Measurements from ENCODE around the gene PDLIM5.
A peak's percentile ranks its signal among the peaks of the same experiment; 100 is the strongest.
"Not testable (repeated sequence)": the region's sequence is repeated elsewhere in the genome, so short reads cannot be mapped to it uniquely, and the experiment has no call there.

The PDLIM5 gene, protein sequence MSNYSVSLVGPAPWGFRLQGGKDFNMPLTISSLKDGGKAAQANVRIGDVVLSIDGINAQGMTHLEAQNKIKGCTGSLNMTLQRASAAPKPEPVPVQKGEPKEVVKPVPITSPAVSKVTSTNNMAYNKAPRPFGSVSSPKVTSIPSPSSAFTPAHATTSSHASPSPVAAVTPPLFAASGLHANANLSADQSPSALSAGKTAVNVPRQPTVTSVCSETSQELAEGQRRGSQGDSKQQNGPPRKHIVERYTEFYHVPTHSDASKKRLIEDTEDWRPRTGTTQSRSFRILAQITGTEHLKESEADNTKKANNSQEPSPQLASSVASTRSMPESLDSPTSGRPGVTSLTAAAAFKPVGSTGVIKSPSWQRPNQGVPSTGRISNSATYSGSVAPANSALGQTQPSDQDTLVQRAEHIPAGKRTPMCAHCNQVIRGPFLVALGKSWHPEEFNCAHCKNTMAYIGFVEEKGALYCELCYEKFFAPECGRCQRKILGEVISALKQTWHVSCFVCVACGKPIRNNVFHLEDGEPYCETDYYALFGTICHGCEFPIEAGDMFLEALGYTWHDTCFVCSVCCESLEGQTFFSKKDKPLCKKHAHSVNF

DNA sequence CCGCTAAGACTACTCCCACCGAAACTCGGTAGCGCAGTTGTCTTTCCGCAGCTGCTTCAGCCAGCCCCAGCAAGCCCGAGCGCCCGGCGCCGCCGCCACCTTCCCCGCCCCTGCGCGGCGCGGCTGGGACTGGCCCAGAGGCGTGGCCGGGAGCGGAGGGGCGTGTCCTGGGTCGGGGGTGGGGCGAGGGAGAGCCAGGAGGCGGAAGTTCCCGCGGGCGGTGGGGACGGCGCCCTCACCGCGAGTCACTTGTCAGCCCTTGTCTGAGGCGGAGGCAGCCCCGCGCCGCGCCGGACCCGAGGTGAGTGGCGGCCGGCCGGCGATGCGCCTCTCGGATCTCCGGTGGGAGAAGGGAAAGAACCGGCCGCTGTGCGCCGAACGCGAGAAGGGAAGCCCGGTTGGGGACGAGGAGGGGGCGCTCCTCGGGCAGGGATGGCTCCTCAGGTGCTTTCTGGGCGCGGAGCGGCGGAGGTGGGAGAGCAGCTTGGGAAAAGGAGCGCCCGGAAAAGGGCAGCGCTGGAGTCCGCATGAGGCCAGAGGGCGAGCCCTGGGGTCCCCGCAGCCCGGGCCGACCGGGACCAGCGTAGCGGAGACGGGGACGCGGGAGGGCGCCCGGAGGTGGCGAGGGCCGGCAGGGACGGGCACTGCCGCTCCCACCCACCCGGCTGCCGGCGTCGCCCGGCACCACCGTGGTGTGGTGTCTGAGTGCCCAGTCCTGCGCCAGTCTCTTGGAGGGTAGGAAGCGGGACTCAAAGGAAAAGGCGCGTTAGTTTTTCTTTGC is at the start of gene PDLIM5:
PDLIM5 (plus strand) TSS at position 248 of the 781 bp plus-strand sequence. CDS start 3,347 bp downstream, outside the sequence.
- peak within 1 kb of the TSS; percentile 85 for H3K27ac Mint-ChIP-seq
- peak; percentile 95 for ATAC-seq

DNA sequence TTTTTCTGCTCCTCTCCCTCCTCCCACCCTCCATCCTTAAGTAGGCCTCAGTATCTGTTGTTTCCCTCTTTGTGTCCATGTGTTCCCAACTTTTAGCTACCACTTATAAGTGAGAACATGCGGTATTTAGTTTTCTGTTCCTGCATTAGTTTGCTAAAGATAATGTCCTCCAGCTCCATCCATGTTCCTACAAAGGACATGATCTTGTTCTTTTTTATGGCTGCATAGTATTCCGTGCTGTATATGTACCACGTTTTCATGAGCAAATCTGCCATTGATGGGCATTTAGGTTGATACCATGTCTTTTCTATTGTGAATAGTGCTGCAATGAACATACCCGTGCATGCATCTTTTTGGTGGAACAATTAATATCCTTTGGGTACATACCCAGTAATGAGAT is 49.3 kb upstream of the PDLIM5 start:
- ATAC-seq; H3K36me3 Mint-ChIP-seq; H3K9me3 Mint-ChIP-seq; DNase-seq (ENCODE audit: low spot score in 2 of 2); H3K27ac Mint-ChIP-seq; H3K4me1 Mint-ChIP-seq; H3K4me3 Mint-ChIP-seq: not testable (repeated sequence)

More for the DNA sequence above, at the start of gene PDLIM5:
- Mint-ChIP-seq H3K36me3 (peaks cover 7% of the 10 kb centered on the region), H3K4me3 (peak within 1 kb of the TSS; percentile 81), H3K9me3 (no peaks in the 10 kb centered on the region), H3K4me1 (peaks cover 25% of the 10 kb centered on the region)
- DNase-seq (ENCODE audit: low spot score in 2 of 2) = peak; percentile 88 to 90

DNA sequence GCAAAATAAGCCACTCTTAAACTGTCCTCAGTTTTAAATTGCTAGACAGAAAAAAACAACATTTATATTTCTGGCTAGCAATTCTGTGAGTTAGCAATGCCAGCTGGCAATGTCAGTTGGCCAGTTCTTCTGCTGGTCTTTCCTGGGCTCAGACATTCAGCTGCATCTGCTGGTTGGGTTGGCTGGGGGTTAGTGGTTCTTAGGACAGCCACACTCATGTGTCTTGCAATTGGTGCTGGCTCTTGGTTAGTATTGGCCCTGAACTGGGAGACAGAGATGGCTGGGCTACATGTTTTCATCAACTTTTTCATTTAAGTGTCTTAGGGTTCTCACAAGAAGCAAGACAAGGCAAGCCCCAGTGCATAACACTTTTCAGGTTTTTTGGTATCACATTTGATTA is 48.0 kb upstream of the PDLIM5 start:
- Mint-ChIP-seq H3K27ac (no peak overlapping the region), H3K36me3 (no peaks in the 10 kb centered on the region), H3K9me3 (no peaks in the 10 kb centered on the region), H3K4me1 (no peaks in the 10 kb centered on the region), H3K4me3 (no peak overlapping the region)
- DNase-seq (ENCODE audit: low spot score in 2 of 2) = no peak
- no peak for ATAC-seq

DNA sequence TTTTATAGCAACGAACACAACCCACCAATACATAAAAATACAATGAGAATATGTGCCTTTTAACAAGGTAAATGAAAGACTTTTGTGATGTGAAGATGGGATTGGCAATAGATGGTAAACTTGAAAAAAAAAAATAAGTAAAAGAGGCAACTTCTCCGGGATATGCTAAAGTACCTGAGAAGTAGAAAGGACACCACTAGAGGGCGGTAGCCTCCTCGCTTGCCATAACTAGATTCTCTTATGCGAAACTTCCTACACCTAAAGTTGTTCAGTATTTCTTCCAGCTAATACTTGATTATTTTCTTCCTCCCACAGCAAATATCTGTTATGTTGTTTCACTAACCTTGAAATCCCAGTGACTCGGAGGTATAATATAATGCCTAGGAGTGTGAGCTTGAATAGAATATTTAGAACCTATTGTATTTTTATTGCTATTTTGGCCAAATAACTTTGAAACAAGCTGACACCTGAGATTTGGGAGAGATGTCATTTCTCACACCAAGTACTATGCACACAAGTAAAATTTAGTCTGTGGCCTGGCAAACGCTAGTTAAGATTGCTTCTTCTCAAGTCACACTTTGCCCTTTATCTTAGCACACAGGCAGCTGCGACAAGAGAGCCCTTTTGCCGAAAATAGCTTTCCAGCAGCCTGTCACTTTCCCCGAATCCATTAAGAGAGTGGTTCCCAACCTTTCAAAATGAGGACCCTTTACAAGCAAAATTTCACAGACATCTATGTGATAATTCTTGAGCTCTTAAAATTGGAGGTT is 44.9 kb upstream of the PDLIM5 start:
- H3K27ac Mint-ChIP-seq = no peak overlapping the region
- ATAC-seq = peak; percentile 61
- no peaks in the 10 kb centered on the region for H3K36me3 Mint-ChIP-seq
- H3K9me3 Mint-ChIP-seq = no peaks in the 10 kb centered on the region
- H3K4me1 Mint-ChIP-seq = no peaks in the 10 kb centered on the region
- peak; percentile 20 to 56 for DNase-seq (ENCODE audit: low spot score in 2 of 2)
- no peak overlapping the region for H3K4me3 Mint-ChIP-seq

DNA sequence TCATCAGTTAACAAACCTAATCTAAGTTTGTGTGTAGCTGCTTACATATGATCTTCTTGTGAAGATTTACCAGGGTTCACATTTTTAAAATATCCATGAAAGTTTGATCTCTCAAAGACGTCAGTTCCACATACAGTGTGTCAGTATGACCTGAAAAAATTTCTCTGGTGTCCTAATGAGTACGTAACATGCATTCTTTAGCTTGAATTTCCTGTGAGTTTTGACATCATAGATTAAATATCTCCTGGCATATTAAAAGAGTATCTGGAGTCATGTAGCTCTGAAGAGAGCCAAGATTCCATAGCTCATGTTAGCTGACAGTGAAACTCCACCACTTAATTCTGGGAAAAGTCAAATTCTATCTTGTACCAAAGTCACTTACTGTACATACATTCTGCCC is 43.9 kb upstream of the PDLIM5 start:
- H3K36me3 Mint-ChIP-seq = no peaks in the 10 kb centered on the region
- no peaks in the 10 kb centered on the region for H3K4me1 Mint-ChIP-seq
- DNase-seq (ENCODE audit: low spot score in 2 of 2) (no peak), ATAC-seq (no peak)
- no peak overlapping the region for H3K4me3 Mint-ChIP-seq
- no peak overlapping the region for H3K27ac Mint-ChIP-seq
- no peaks in the 10 kb centered on the region for H3K9me3 Mint-ChIP-seq

DNA sequence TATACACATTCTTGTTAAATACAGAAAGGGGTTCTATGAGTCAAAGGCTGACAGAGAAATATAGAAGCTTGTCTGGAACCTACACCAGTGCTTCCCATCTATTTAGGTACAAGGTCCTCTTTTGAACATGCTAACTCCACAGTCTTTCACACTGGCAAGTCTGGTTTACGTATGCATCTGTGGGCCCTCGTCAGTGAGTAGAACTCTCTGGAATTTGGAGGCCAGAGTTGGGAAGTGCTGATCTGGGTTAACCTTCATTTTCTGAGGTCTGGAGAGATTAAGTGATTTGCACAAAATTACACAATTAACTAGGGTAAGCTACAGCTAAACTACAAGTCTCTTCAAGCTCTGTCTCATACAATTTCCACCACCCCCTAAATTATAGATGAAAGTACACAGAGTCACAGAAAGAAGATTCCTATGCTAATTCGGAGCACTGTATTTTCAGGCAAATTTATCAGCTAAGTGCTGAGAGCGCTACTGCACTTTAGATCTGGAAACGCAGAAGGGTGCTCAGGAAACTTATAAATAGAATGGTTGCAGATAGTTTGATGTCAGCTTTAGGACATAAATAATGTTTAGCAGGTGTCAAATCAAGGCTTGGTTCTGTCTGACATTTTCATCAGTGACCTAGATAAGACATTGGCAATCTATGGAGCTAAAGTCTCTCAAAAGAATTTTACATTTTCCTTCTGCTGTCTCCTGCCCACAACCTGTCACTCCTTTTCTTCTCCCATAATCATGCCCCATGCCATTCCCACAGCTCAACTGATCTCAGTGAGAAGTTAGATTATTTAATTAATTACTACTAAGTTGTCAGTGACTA is 43.0 kb upstream of the PDLIM5 start:
- Mint-ChIP-seq H3K9me3 (no peaks in the 10 kb centered on the region), H3K36me3 (no peaks in the 10 kb centered on the region), H3K4me3 (no peak overlapping the region), H3K4me1 (no peaks in the 10 kb centered on the region), H3K27ac (no peak overlapping the region)
- no peak for DNase-seq (ENCODE audit: low spot score in 2 of 2)
- ATAC-seq = no peak

DNA sequence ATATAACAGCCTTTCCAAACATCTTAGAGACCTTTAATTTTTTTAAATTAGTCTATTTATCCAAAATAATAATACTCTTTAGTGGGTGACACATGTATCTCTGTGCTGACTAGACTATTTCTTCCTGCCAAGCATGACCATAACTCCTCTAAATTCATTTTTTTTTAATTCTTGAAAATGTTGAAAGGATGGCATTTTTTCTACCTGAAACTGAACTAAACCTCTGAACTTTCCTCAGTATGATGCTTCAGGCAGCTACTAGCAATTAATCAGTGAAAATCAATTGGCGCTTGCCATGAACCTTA is 42.4 kb upstream of the PDLIM5 start:
- Mint-ChIP-seq H3K4me3 (no peak overlapping the region), H3K36me3 (no peaks in the 10 kb centered on the region), H3K9me3 (no peaks in the 10 kb centered on the region), H3K27ac (no peak overlapping the region), H3K4me1 (no peaks in the 10 kb centered on the region)
- DNase-seq (ENCODE audit: low spot score in 2 of 2) = no peak
- no peak for ATAC-seq

DNA sequence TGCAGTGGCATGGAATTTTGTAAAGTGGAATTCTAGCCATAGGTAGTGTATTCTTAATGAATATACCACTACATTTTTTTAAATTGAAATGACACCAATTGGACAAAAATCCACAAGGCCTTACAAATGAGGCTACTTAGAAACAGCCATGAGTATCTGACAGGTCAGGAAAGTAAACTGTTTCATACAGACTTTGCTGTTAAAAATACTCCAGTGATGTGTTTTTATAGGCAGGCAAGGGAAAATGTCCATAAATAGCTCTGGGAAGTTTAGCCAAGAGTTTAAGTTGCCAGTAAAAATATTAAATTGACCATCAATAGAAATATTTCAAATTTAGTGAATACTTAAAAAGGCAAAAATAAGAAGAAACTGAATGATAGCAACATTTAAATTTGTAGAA is 41.8 kb upstream of the PDLIM5 start:
- no peak overlapping the region for H3K4me3 Mint-ChIP-seq
- H3K9me3 Mint-ChIP-seq = no peaks in the 10 kb centered on the region
- H3K4me1 Mint-ChIP-seq = no peaks in the 10 kb centered on the region
- DNase-seq (ENCODE audit: low spot score in 2 of 2) (no peak), ATAC-seq (no peak)
- no peaks in the 10 kb centered on the region for H3K36me3 Mint-ChIP-seq
- H3K27ac Mint-ChIP-seq = no peak overlapping the region

DNA sequence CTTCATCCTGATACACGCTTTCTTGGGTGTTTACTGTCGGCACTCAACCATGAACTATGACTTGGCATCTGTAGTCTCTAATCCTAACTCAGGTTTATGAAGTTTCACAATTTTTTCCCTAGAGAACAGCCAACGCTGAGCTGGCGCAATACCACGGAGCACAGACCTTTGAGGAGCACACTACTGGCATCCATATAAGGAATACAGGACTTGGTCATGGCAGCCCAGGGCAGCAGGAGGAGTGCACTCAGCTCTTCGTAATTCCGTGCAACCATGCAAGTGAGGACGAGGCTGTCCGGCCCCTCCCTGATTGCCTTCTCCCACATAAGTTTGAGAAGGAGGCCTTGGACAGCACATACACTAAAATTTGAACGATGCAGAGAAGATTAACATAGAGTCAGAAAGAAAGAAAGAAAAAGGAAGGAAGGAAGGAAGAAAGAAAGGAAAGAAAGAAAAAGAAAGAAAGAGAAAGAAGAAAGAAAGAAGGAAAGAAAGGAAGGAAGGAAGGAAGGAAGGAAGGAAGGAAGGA is 41.0 kb upstream of the PDLIM5 start:
- ATAC-seq = no peak
- no peaks in the 10 kb centered on the region for H3K9me3 Mint-ChIP-seq
- H3K36me3 Mint-ChIP-seq = no peaks in the 10 kb centered on the region
- H3K4me3 Mint-ChIP-seq = no peak overlapping the region
- no peak overlapping the region for H3K27ac Mint-ChIP-seq
- no peaks in the 10 kb centered on the region for H3K4me1 Mint-ChIP-seq
- DNase-seq (ENCODE audit: low spot score in 2 of 2) = no peak

DNA sequence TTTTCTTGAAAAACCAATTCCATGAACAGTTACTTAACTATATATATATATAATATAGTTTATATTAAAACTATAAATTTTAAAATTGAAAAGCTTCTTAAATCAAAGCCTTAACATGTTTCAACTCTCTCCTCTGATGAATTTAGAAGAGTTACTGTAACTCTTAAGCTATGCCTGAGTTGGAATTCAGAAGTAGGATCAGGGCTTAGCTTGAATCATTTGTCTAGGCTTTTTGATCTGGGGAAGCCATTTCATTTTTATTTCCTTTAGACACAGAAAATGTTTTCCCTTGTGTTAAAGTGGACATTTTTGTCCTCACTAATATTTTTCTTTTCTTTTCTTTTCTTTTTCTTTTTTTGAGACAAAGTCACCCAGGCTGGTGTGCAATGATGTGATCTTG is 40.4 kb upstream of the PDLIM5 start:
- H3K4me1 Mint-ChIP-seq = no peaks in the 10 kb centered on the region
- H3K27ac Mint-ChIP-seq = no peak overlapping the region
- DNase-seq (ENCODE audit: low spot score in 2 of 2) (no peak), ATAC-seq (no peak)
- no peaks in the 10 kb centered on the region for H3K36me3 Mint-ChIP-seq
- no peak overlapping the region for H3K4me3 Mint-ChIP-seq
- H3K9me3 Mint-ChIP-seq = no peaks in the 10 kb centered on the region

DNA sequence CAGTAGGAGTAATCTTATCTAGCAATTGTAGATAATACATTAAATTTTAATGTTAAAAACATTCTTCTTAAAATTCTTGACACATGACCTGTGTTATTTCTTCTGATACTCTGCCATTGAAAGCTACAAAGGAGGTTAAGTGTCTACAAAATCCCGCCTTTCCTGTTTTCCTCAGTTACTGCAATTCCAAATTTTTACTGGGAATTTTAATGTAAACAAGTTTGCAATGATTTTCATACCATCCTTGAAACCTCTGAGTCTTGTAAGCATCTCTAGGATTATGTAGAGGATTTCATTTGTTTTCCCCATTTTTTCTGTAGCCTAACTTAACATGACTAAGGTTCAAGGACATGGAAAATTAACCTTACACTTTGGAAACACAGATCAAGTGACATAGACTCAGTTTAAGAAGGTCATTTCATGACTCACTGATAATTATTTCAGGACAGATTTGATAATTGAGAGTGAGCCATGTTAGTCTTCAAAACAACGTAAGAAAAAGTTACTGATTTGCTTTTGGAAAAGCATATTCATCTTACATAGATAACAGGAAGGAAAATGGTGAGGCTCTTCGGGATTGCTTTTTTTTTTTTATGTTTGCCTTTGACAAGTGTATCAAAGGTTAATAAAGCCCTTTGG is 39.6 kb upstream of the PDLIM5 start:
- H3K9me3 Mint-ChIP-seq = no peaks in the 10 kb centered on the region
- ATAC-seq = no peak
- no peak overlapping the region for H3K4me3 Mint-ChIP-seq
- no peak for DNase-seq (ENCODE audit: low spot score in 2 of 2)
- H3K27ac Mint-ChIP-seq = no peak overlapping the region
- no peaks in the 10 kb centered on the region for H3K36me3 Mint-ChIP-seq
- H3K4me1 Mint-ChIP-seq = no peaks in the 10 kb centered on the region

DNA sequence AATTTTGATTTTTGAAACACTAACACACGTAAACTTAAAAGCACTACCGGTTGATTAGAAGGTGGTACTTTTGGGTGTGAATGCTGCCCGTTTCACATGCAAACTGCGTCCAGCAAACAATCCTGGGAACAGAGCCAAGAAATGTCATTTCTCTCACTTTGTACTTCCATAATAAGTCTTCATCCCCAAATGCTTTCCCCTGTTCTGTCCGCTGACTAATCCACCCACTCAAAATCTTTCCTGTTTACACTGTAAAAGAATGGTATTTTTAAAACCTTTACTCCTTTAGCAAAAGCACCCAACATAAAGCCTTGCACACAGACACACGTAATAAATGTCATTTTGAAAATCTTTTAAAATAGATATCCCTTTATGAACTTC is 39.1 kb upstream of the PDLIM5 start:
- Mint-ChIP-seq H3K4me1 (no peaks in the 10 kb centered on the region), H3K4me3 (no peak overlapping the region), H3K36me3 (no peaks in the 10 kb centered on the region), H3K9me3 (no peaks in the 10 kb centered on the region), H3K27ac (no peak overlapping the region)
- DNase-seq (ENCODE audit: low spot score in 2 of 2) (no peak), ATAC-seq (no peak)

DNA sequence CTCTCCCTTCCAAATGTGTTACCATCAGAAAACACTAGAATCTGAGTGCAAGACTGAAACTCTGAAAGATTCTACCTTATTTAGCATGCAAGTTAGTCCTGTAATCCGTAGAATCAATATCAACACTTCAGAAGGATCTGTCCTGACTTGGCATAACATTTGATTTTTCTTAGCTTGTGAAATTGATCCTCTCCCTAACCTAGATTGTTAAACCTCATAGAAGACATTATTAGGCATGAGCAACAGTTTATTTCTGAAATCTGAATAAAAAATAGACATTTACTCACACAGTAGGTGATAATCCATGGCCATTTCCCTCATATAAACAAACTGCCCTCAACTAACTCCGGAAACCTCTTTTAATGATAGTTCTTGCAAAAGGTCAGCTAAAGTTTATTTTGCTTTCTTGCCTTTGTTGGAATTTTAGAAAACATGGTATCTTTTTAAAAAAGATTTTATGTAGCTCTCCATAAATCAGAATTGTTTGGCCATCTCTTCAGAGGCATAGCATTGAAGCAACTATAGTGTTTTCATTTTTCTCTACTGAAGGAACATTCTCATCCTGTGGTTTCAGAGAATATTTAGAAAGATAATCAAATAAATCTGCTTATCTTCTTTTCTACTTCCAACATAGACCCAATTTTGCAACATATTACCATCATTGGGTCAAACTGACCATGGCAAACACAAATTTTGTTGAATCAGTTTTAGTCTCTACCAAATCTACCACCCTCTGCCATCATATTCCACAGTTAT is 38.5 kb upstream of the PDLIM5 start:
- Mint-ChIP-seq H3K4me1 (no peaks in the 10 kb centered on the region), H3K27ac (no peak overlapping the region), H3K4me3 (no peak overlapping the region), H3K9me3 (no peaks in the 10 kb centered on the region), H3K36me3 (no peaks in the 10 kb centered on the region)
- DNase-seq (ENCODE audit: low spot score in 2 of 2) (no peak), ATAC-seq (no peak)
